ENCODE data around the gene GABRA4.

GRCh38 chr4:47017081-47017480 is 23.7 kb upstream of the GABRA4 start:
- no peak for TF ChIP-seq POLR2AphosphoS5 (IDR thresholded peaks at IDR 0.05; ENCODE audit: insufficient read depth in 1 of 2, low read depth in 1 of 2)
- no peak for TF ChIP-seq CTCF (IDR thresholded peaks at IDR 0.05)
